HT1080 (cell line): ENCODE measurements around the gene RESF1. TPM values are rescaled to one million over a fixed set of nuclear protein-coding genes. Genes with fewer than 3 reads are reported as not detected.
"Not testable (repeated sequence)": the region's sequence is repeated elsewhere in the genome, so short reads cannot be mapped to it uniquely, and the experiment has no call there.

Experiments
- DNase-seq: peaks from one replicate; pipeline ENCODE4 v3.0.0-alpha.2; 2015; ENCODE audit warnings: low read depth
- polyA plus RNA-seq, 2 experiments: library from polyadenylated mRNA; depleted of rRNA; stranded (reverse); fragments of >200 nt; gene quantifications; 2 replicates each; pipeline ENCODE4 v1.2.3, GENCODE V29; 2015
- total RNA-seq: library from RNA; depleted of rRNA; stranded (reverse); fragments of >200 nt; shearing (Covaris generic); gene quantifications from 2 replicates; pipeline ENCODE4 v1.2.3, GENCODE V29; 2014; rRNA removed

RESF1 gene
- total RNA-seq: 14.0 and 24.9 TPM in 2 replicates
- 11.1 and 19.2 TPM in 2 replicates for polyA plus RNA-seq (2015; cell fraction: cytosol; rRNA removed)
- polyA plus RNA-seq (2015; cell fraction: nucleus; rRNA removed): 38.3 and 39.4 TPM in 2 replicates

GRCh38 chr12:31959161-31959700 is at the start of gene RESF1:
RESF1 (plus strand) TSS chr12:31959415; CDS start chr12:31980956, 21,541 bp downstream.
- peak; percentile 90 for DNase-seq

- DNase-seq: no peak
Measured at GRCh38 chr12:31914927-31915326, 44.3 kb upstream of the RESF1 start.

- no peak for DNase-seq
Measured at GRCh38 chr12:31915446-31915845, 43.8 kb upstream of the RESF1 start.

- DNase-seq: peak; percentile 99
Measured at GRCh38 chr12:31922341-31923062, 36.7 kb upstream of the RESF1 start.

GRCh38 chr12:31923063-31923412 is 36.2 kb upstream of the RESF1 start:
- no peak for DNase-seq

- DNase-seq: no peak
Measured at GRCh38 chr12:31928246-31929026, 30.8 kb upstream of the RESF1 start.

- no peak for DNase-seq
Measured at GRCh38 chr12:31929027-31929526, 30.1 kb upstream of the RESF1 start.

- no peak for DNase-seq
Measured at GRCh38 chr12:31931796-31932715, 27.2 kb upstream of the RESF1 start.

- DNase-seq: no peak
Measured at GRCh38 chr12:31944299-31944698, 14.9 kb upstream of the RESF1 start.

- DNase-seq: no peak
Measured at GRCh38 chr12:31947971-31948370, 11.2 kb upstream of the RESF1 start.

GRCh38 chr12:31948697-31949359 is 10.4 kb upstream of the RESF1 start:
- not testable (repeated sequence) for DNase-seq

GRCh38 chr12:31950088-31950487 is 9.1 kb upstream of the RESF1 start:
- no peak for DNase-seq

- DNase-seq: no peak
Measured at GRCh38 chr12:31950492-31950891, 8.7 kb upstream of the RESF1 start.

GRCh38 chr12:31951008-31951407 is 8.2 kb upstream of the RESF1 start:
- no peak for DNase-seq

- DNase-seq: no peak
Measured at GRCh38 chr12:31951939-31952338, 7.3 kb upstream of the RESF1 start.

- DNase-seq: no peak
Measured at GRCh38 chr12:31952418-31952817, 6.8 kb upstream of the RESF1 start.

- DNase-seq: no peak
Measured at GRCh38 chr12:31954925-31955858, 4.0 kb upstream of the RESF1 start.

GRCh38 chr12:31958569-31959160 is 550 bp upstream of the RESF1 start:
- no peak for DNase-seq
